8988T (cell line): Measurements from ENCODE around the gene SLCO1C1.
A peak's percentile ranks its signal among the peaks of the same experiment; 100 is the strongest.
"Not testable (repeated sequence)": the region's sequence is repeated elsewhere in the genome, so short reads cannot be mapped to it uniquely, and the experiment has no call there.

Source experiments
- DNase-seq: peaks from one replicate; pipeline ENCODE4 v3.0.0; 2011

The SLCO1C1 gene, protein sequence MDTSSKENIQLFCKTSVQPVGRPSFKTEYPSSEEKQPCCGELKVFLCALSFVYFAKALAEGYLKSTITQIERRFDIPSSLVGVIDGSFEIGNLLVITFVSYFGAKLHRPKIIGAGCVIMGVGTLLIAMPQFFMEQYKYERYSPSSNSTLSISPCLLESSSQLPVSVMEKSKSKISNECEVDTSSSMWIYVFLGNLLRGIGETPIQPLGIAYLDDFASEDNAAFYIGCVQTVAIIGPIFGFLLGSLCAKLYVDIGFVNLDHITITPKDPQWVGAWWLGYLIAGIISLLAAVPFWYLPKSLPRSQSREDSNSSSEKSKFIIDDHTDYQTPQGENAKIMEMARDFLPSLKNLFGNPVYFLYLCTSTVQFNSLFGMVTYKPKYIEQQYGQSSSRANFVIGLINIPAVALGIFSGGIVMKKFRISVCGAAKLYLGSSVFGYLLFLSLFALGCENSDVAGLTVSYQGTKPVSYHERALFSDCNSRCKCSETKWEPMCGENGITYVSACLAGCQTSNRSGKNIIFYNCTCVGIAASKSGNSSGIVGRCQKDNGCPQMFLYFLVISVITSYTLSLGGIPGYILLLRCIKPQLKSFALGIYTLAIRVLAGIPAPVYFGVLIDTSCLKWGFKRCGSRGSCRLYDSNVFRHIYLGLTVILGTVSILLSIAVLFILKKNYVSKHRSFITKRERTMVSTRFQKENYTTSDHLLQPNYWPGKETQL

DNA sequence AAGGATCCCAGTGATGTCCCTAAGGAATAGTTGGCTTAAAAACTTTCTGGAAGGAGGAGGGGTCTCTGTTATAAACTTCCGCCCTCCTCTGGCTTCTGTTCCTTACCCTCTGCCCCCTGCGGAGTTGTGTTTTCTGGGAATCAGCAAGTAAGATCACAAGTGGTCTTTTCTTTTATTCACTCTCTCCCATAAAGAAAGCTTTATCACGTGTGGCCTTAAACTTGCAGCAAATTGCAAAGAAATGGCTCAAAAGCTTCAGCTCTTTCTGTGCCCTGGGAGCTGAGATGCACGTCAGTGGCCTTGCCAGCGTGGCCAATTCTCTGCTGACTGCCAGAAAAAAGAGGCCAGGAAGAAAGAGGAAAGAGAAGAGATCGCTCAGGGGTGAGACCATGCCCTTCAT is at the start of gene SLCO1C1:
Gene SLCO1C1 (plus strand): TSS at position 101 of the 400 bp plus-strand sequence. CDS start 4,245 bp downstream, outside the sequence.
- no peak for DNase-seq

DNA sequence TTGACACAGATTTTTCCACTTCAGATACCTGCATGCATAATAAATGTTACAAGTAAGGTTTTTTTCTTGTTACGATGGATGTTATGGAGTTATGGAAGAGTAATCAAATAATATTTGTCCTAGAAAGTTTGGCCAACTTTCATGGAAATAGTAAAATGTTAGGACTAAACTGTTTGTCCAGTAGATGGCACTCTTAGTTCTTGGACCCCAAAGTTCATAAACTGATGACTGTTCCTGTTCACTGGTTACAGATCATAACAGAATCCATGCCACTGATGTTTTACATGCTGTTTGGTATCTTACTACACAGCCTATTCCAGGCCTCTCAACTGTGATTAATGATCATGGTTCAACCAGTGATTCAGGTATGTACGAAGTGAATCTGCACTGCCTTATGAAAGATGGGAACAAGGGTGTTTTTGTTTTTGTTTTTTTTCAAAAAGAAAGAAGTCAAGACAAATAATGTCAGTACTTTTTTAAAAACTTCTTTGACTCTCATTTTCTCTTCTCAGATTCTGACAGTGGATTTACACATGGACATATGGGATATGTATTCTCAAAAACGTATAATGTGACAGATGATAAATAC is 48.8 kb upstream of the SLCO1C1 start:
- DNase-seq, result peak; percentile 3

DNA sequence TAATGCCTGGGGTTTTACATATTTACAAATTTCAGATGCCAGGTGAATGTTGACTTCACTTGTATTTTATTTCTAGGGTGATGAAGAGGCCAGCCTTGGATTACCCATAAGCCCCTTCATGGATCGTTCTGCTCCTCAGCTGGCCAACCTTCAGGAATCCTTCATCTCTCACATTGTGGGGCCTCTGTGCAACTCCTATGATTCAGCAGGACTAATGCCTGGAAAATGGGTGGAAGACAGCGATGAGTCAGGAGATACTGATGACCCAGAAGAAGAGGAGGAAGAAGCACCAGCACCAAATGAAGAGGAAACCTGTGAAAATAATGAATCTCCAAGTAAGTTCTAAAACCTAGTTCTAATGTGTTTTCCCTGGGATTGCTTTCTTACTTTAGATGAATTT is 41.3 kb upstream of the SLCO1C1 start:
- no peak for DNase-seq

DNA sequence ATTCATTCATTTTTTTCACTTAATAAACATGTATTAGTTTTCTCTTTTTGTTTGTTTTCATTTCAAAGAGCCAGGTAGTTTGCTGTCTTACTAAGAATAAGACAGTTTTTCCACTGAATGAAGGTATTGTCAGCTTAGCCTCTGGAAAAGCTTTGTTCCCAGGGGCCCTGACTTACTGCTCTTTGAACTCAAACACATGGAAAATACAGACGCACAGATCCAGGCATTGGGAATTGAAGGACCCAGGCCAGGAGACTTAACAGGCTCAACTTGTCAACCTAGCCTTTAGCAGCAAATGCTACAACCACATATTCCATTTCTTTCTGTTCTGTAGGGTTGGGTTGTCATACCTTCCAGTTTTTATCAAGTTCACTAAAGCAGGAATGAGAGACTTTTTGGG is 38.5 kb upstream of the SLCO1C1 start:
- DNase-seq, result no peak

DNA sequence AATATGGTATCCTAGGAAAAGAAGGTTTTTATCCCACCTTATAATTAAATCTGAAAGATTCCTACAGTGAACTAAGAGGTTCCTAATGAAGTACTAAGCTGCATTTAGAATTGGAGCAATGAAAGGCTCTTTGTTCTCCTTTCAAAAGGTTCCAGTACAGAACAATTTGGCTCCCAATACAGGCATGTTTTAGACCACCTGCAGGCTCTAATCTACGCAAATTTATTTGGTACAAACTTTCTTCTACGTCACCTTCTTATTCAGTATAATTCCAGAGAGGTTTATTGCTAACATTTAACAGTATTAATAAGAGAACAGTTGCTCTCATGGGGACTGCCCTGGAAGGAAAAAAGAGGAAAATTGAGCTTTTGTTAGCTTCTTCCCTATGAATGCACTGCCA is 37.6 kb upstream of the SLCO1C1 start:
- DNase-seq, result no peak

DNA sequence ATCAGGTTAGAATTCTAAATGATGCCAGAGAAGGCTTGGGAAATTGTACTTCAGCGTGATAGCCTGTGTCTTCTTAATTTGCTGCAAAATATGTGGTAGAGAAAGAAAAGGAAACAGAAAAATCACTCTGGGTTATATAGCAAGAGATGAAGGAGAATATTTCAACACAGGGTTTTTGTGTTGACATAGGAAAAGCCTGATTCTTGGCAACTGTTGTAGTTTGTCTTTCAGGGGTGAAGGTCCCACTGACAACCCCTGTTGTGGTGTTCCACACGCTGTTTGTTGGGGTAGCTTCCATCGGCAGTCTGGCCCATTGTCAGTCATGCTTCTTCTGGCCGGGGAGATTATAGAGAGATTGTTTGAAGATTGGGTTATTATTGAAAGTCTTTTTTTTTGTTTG is 13.8 kb upstream of the SLCO1C1 start:
- DNase-seq, result no peak

DNA sequence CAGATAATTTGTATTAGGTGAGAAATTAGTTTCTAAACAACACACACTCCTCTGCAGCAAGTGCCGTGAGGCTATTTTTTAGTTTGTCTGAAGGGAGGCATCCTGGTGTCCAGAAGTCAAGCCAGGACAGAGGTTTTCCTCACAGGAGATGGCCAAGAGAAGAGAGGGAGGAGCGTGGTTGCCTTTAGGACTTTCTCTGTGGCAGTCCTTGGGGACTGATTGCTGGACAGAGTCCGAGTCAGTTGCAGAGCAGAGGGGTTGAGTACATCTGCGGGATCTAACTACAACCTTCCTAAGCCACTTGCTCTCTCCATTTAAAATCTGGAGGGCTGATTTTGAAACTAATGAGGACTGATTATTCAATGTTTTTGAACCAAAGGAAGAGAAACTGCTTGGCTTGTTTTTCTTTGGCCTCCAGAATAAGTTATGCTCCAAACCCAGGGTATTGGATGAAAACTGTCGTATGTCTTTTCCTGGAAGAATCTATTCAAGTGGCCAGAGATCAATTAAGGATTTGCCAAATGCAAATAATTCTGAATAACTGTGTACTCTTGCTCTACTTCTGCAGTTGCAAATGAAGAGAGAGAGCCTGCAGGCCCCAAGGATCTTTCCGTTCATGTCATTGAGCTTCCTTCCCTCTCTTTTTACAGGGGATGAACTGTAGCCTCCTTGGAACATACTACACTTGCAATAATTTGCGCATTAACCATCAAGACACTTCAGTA is 1.2 kb downstream of the SLCO1C1 start:
- no peak for DNase-seq

DNA sequence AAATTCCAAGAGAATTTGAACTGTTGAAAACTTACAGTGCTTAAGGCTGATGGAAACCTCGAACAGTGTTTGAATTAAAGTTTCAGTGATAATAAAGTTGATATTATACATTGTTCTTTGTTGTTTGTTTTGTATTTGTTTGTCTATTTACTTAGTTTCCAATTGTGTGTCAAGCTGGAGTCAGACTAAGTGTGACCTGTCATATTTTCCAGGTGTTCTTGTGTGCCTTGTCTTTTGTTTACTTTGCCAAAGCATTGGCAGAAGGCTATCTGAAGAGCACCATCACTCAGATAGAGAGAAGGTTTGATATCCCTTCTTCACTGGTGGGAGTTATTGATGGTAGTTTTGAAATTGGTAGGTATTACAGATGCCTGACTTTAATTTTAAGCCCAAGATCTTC is 6.0 kb downstream of the SLCO1C1 start:
- no peak for DNase-seq

DNA sequence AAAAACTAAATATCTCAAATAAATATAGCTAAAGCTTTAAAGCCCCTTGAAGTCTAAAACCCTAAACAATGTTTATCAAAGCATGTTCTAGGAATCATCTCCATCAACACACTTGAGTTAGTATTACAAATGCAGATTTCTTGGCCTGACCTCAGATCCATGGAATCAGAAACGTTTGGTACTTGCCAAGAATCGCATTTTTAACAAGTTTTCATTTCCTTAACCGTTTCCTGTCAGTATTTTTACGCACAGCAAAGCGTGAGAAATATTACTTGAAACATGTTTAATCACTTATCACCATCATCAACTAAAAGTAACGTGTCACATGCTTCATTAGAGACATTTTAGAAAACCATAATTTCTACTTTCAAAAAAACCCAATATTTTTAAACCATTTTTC is 9.7 kb downstream of the SLCO1C1 start:
- DNase-seq, result no peak

DNA sequence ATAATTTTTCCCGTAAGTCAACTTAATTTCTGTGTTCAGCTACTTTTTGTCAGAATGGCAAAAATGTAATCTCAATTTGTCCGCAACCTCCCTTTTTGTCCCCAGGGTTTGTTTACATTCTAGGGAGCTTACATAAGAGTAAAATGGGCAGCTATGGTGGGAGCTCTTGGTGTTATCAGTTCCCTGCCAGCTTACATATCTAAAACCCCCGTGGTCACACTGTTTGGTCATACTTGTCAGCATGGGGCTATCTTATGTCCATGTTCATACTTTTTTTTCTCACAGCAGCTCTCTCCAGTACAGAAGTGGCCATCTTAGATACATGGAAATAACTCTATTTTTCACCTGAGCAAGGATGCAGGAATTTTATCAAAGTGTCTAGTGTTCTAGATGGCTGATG is 16.7 kb downstream of the SLCO1C1 start:
- DNase-seq, result no peak

DNA sequence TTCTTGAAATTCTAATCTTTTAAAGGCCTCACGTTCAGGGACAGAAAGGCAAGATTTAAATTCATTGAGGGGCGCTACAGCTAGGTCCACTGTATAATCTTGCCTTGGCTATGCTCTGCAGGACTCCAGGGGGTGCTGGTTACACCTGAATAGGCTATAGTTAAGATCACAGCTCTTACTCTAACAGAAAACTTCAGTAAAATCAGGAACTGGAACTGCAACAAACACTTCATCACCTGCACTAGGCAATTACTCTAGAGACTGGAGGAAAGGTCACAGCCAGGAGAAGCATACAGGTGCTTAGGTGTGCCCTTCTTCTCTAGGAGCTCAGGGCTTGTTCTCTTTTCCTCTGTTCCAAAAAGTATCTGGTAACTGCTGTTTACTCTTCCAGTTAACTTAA is 20.9 kb downstream of the SLCO1C1 start:
- DNase-seq, result no peak

DNA sequence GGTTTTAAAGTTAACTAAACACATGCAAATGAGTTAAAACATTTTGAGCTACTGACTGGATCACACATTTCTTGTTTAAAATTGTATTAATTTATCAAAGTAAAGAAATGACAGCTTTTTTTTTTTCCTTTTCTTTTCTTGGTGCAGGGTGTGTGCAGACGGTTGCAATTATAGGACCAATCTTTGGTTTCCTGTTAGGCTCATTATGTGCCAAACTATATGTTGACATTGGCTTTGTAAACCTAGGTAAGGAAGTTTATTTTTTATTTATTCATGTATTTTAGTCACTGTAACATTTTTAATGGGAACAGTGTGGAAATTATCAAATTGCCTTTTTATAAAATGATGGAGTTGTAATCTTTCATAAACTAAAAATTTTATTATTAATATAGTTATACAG is 21.9 kb downstream of the SLCO1C1 start:
- DNase-seq, result no peak

DNA sequence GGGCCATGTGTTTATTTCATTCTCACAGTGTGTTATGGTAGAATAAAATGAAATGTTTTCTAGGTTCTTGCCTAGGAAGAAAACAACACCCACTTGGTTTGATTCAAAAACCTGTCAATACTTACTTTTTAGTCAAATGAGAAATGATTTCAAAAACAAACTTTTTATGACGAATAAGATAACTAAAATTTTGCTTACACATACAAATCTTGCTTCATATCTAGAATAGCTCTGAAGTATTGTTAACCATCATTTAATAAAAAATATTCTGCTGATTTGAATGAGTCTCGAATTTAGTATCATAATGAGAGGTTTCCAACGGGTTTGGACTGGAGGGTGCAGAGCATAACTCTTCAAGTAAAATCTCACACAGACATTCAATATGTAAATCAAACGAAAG is 23.2 kb downstream of the SLCO1C1 start:
- no peak for DNase-seq

DNA sequence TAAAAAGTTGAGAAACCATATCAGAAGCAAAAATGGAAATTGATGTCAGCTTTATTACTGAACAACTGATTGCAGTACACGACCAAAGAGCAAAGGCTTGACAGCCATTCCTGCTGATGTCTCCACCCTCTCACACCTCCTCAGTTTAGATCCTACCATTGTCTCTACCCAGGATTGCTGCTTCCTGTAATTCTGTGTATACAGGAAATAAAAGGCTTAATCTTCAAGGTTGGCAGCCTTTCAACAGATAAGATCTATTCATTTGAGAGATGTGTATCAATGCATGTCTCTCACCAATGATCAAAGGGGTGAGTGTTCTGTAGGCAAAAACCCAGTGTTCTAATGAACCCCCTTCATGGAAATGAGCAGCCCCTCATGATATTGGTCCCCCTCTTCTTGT is 27.0 kb downstream of the SLCO1C1 start:
- DNase-seq, result no peak

DNA sequence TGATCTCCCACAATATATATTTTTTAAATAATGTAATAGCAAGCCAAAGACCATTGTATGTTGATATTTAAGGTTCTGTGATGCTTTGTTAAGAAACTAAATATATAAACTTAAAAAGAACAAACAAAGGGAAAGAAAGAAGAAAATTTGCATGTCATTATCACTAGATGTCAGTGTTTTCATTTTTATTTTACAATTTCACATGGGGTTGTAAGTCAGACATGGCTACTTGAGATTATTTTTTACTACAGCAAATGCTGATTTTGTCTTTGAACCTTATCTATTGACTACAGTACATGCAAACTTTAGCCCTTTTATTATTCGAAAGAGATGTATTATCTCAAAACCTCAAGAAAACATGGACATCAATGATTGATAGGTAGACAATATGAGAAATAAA is 36.1 kb downstream of the SLCO1C1 start:
- no peak for DNase-seq

DNA sequence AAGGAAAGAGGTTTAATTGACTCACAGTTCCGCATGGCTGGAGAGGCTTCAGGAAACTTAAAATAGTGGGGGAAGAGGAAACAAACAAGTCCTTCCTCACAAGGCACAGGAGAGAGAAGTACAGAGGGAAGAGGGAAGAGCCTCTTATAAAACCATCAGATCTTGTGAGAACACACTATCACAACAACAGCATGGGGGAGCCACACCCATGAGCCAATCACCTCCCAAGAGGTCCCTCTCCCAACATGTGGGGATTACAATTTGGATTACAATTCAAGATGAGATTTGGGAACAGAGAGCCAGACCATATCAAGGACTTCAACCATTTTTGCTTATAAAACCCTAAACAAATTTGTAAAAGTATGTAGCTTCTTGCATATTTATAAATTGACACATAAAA is 45.8 kb downstream of the SLCO1C1 start:
- no peak for DNase-seq

DNA sequence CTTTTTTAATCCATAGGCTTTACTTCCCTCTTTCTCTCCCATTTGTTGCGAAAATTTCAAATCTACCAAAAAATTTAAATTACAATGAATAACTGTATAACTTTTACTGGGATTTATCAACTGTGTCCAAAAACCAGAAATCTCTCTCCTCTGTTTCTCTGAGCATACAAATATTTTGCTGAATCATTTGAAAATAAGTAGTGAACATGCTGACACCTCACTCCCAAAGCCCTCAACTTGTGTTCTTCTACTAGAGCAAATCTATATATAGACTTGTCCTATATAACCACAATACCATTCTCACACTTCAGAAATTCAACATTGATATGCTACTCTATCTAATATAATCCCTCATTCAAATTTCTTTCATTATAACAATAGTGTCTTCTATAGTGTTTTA is 53.1 kb downstream of the SLCO1C1 start:
- DNase-seq, result no peak

DNA sequence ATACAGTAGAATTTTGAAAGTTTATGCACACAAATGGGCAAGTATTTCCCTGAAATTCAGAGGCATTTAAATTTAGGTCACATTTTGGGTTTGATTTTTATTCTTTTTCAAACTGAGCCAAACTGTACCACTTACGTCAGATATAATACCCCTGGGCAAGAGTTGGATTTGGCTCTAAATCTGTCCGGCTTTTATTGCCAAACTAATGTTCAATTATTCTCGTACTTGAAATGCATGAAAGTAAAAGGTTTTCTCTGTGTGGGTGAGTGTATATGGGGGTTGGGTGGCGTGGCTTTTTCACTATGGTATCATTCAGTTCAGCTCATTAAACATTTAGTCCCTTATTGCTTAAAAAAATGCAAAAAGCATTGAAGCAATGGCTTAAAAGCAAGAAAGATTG is 55.9 kb downstream of the SLCO1C1 start:
- no peak for DNase-seq

DNA sequence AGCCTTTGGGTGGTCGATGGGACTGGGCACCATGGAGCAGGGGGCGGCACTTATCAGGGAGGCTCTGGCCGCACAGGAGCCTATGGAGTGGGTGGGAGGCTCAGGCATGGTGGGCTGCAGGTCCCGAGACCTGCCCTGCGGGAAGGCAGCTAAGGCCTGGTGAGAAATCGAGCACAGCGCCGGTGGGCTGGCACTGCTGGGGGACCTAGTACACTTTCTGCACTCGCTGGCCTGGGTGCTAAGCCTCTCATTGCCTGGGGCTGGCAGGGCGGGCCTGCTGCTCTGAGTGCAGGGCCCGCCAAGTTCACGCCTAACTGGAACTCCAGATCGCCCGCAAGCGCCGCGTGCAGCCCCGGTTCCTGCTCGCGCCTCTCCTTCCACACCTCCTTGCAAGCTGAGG is 82.3 kb downstream of the SLCO1C1 start:
- DNase-seq, result no peak

DNA sequence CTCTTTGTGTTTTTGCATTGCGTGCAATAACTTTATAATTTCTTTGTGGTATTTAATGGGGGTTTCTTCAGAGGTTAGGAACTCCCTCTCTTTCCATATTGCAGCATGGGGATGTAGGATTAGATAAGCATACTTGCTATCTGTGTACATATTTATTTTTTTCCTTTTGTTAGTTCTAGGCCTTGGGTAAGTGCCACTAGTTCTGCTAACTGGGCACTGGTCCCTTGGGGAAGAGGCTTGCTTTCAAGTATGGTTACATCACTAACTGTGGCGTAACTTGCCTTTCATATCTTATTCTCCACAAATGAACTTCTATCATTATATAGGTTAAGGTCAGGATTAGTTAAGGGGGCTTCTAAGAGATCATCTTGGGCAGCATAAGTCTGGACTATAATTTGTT is 83.8 kb downstream of the SLCO1C1 start:
- no peak for DNase-seq

DNA sequence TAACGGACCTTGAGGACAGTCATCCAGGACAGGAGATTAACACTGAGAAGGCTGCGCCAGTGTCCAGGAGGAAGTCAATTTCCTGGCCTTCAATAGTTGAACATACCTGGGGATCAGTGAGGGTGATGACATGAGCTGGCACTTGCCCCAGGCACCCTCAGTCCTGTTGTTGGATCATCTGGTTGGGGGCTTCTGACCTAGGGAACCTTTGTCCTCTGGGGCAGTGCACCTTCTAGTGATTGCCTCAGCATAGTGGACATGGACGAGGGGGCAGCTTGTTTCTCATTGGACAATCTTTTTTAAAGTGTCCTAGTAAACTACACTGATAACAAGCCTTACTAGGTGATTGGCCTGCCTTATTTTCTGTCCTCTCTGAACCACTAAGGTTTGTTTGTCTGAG is 84.8 kb downstream of the SLCO1C1 start:
- DNase-seq, result not testable (repeated sequence)

DNA sequence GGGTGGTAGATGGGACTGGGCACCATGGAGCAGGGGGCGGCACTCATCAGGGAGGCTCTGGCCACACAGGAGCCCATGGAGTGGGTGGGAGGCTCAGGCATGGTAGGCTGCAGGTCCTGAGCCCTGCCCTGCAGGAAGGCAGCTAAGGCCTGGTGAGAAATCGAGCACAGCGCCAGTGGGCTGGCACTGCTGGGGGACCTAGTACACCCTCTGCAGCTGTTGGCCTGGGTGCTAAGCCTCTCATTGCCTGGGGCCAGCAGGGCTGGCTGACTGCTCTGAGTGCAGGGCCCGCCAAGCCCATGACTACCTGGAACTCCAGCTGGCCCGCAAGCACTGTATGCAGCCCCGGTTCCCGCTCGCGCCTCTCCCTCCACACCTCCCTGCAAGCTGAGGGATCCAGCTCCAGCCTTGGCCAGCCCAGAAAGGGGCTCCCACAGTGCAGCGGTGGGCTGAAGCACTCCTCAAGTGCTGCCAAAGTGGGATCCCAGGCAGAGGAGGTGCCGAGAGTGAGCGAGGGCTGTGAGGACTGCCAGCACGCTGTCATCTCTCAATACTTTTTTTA is 88.7 kb downstream of the SLCO1C1 start:
- not testable (repeated sequence) for DNase-seq

DNA sequence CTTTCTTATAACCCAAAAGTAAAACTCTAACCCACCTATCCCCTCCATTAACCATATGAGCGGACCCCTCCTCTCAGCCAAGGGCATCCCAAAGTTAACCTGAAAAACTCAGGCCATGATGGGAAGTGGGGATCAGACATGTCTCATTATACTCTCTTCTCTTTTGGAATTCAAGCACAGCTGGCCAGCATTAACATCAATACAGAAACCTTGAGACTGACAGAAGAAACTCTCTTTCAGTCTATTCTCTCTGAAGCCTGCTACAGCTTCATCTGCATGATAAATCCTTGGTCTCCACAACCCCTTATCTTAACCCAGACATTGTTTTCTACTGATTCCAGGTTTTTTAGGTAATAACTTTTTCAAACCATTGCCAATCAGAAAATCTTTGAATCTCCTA is 97.8 kb downstream of the SLCO1C1 start:
- DNase-seq, result no peak
